Uterus (tissue), 2 donors: Measurements from ENCODE around the gene PLEKHO1.

Source experiments
- CTCF ChIP-seq, 4 experiments: fragments of 200-600 bp in 2 of 4; fragments of 450-650 bp in 2 of 4; sonication (generic) in 2 of 4; IDR thresholded peaks; one replicate each; pipeline ENCODE4 v1.5.1; 2016 to 2019; ENCODE audit warnings: antibody characterized with exemption in 4 of 4, mild to moderate bottlenecking in 2 of 4, moderate library complexity in 1 of 4
- POLR2A ChIP-seq, 2 donors: fragments of 450-650 bp; IDR thresholded peaks; one replicate each; pipeline ENCODE4 v1.6.1; 2016; ENCODE audit warnings: antibody characterized with exemption in 2 of 2, mild to moderate bottlenecking in 1 of 2, moderate library complexity in 1 of 2

DNA sequence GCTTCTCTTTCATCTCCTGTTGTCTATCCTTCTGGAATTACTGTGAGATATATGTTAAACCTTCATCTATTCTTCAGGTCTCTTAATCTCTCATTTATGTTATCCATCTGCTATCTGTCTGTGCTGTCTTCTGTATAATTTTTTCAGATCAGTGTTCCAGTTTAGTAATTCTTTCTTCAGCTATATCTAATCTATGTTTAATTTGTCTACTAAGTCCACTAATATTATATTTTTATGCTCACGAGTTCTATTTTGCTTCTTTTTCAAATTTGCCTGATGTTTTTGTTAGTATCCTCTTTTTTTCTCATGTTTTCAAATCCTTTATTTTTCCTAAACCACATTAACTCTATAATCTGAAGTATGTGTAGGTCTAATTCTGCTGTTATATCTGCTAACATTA is 34.6 kb upstream of the PLEKHO1 start:
- TF ChIP-seq CTCF (IDR thresholded peaks at IDR 0.05): no peak
- no peak for TF ChIP-seq POLR2A (IDR thresholded peaks at IDR 0.05)
